ENCODE data around the gene ARMC9.
"Not testable (repeated sequence)": the region's sequence is repeated elsewhere in the genome, so short reads cannot be mapped to it uniquely, and the experiment has no call there.

Gene ARMC9

DNA sequence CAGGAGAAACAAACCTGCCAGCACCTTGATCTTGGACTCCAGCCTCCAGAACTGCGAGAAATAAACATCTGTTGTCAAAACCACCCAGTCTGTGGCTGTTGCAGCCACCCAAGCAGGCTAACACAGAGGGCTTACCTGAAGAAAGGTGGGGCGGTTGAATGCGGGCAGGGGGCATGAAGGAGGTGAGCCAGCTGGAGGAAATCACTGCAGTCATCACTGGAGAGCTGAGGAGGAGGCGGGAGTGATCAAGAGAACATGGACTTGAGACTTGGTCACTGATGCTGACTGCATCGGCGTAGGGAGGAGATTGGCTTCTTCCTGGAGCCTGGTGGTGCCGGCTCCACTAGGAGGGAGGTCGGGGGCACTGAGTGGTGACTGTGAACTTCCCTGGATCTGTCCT, 14.6 kb upstream of the ARMC9 start:
- DNase-seq (ENCODE audit: low read depth in 3 of 3) = no peak

DNA sequence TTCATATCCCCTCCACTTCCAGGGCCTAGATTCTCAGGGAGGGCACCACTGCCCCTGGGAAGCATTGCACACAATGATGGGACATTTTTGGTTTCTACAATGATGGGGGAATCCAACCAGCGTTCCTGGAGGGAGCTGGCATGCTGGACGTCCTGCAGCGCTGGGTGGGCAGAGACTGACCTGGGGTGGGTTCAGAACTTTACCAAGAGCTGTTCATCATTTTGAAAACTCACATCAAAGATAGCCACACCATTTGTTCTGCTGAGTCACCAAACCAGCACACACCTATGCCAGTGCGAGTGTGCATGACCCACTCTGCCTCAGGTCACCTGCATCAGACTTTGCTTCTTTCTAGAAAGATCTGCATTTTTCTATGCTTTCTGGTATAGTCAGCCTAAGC, 14.1 kb upstream of the ARMC9 start:
- DNase-seq (ENCODE audit: low read depth in 3 of 3) = no peak

DNA sequence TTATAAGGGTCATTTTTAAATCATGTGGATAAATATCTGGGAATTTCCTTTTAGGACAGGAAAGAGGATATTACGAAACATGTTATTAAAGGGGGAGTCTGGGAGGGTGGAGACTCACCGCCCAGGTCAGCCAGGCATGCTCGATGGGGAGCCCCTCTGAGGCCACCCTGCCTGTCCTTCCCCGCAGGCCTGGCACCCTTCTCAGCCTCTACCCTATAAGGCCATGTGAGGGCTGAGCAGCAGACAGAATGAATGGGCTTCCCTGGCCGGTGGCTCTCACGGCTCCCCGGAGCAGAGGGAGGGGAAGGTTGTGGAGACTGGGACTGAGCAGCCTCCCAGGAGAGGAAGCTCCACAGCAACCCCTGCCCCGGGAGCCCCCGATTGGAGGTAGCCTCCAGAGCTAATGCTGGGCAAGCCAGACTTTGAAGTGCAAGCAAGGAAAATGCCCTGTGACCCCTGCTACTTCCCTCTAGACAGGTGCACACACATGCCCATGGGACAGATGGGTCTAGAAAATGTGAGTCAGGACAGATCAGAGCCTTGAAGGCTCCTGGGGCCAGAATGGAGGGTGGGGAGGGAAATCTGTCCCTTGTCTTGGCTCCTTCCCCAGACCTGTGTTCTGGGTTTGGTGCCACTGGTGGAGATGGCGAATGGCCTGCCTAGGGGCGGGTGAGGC, 13.2 kb upstream of the ARMC9 start:
- no peak for DNase-seq (ENCODE audit: low read depth in 3 of 3)

DNA sequence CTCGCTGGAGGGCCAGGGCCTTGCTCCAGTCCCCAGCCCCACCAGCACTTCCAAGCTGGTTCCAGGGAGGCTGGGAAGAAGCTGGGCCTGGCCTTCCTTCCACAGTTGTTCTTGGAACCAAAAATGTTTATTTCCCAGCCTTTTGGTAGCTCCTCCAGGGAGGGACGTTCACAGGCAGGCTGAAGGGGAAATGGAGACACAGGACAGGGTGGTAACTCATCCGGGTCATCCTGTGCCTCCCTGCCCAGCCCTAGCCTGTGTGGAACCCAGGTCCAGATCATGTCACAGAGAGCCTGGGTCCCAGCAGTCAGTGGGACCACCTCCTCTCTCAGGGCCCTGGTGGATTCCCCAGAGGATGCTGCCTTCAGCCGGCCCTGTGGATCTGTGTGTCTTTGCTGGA, 12.5 kb upstream of the ARMC9 start:
- no peak for DNase-seq (ENCODE audit: low read depth in 3 of 3)

DNA sequence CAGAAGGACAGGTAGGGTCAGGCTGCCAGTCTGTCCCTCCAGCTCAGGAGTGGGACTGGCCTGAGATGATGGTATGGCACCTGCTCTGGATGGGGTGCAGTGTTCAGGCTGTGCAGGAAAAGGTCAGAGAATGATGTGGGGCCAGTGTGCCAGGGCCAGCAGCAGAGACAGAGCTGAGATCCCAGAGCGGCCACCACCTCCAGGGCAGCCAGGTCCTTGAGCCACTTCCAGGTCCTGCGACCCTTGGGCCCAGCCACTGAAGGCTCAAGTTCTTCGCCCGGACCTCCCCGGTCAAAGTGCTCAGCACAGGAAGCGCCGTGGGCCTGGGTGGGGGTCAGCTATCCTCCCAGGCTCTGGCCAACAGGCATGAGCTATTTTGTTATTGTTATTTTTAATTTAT, 12.1 kb upstream of the ARMC9 start:
- DNase-seq (ENCODE audit: low read depth in 3 of 3) = no peak

DNA sequence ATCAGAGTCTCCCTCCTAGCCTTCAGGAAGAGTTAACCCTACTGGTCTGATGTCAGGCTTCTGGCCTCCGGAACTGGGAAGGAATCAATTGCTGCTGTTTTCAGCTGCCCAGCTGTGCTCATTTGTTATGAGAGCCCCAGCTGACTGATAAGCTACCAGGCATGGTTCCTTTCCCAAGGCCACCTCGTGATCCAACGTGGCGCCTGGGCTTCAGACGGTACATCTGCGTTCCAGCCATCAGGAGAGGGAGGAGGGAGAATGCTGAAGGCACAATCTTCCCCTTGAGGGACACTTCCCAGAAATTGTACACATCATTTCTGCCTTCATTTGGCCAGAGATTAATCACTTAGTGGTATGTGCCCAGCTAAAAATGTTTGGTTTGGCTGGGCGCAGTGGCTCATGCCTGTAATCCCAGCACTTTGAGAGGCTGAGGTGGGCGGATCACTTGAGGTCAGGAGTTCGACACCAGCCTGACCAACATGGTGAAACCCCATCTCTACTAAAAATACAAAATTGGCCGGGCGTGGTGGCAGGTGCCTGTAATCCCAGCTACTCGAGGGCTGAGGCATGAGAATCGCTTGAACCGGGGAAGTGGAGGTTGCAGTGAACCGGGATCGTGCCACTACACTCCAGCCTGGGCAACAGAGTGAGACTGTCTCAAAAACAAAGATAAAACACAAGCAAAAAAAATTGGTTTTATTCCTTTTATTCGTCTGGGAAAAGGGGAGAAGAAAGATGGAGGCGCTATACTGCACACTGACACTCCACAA, 10.5 kb upstream of the ARMC9 start:
- no peak for DNase-seq (ENCODE audit: low read depth in 3 of 3)

DNA sequence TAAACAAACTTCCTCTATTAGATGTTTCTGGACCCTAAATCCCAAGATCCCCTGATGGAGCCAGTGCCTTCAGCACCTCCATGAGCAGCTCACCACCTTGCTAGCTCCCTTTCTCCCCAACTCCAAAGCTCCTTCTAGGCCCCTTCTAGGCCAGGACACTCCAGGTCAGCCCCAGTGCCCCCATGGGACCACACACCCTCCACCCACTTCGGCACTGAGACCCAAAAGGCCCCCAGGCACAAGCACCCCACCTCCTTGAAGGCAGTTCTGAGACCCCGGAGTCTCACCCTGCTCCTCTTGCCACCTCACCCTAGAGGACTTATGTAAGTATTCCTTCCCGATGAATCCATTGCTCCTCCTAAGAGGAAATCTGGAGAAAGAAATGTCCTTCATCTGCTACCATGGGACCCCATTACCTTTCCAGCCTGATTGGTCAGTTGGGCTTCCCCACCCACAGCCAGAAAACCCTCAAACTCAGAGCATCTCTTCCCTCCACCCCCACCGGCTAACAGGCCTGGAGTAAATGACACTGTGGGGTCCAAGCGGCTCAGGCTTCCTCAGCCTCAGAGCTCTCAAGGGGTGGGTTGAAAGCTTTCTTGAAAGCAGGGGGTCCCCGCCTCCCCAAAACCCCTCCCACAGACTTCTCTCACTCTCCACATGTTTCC, 9.8 kb upstream of the ARMC9 start:
- DNase-seq (ENCODE audit: low read depth in 3 of 3) = no peak

DNA sequence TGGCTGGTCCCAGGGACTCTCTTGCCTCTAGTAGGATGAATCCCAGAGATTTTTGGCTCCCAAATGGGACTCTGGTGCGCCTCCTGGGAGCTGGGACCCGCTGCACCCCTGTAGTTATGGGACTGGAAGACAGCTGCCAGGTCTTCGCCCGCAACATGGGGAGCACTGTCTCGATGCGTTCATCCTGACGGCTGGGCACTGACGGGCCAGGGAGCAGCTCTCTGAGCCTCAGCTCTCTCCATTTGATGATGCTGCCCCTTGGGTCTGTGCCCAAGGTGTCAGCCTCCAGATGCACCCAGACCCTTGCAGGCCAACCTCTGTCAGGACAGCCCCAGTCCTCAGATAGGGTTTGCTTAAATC, 9.3 kb upstream of the ARMC9 start:
- no peak for DNase-seq (ENCODE audit: low read depth in 3 of 3)

DNA sequence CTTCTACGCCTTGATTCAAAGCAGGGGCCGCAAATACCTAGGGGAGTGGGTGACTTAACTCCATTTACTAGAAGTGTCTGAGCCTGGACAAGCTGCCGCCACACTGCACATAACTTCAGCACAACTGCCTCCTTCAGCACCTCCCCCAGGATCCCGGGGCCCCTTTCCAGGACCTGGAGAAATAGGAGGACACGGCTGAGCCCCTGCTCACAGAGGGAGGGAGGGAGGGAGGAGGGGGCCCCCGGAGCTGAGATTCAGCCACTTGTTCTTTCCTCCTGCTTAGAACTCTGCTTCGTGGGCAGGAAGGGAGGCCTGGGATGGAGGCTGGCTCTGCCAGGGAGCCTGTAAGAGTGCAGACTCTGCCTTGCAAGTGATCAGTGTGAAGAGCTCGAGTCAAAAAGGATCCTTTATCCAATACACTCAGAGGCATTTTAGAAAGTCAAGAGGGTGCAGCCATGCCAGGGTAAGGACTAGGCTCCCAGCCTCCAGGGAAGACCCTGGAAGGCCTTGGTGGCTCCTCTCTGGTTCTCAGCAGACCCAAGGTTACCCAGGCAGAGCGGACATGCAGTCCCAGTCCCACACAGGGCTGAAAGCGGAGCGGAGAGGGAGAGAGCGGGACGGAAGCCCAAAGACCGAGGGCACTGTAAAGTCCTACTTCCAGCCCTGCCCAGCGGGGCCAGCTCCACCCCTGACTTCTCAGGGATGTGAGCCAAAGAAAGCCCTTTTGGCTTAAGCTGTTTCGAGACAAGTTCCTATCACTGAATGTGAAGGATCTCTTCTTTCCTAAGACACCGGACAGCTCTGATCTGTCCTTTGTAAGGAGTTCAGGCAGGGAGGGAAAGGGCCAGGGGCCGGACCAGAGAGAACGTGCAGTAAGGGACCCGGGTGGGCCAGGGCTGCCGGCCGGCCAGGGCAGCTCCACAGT, 8.6 kb upstream of the ARMC9 start:
- DNase-seq (ENCODE audit: low read depth in 3 of 3) = no peak

DNA sequence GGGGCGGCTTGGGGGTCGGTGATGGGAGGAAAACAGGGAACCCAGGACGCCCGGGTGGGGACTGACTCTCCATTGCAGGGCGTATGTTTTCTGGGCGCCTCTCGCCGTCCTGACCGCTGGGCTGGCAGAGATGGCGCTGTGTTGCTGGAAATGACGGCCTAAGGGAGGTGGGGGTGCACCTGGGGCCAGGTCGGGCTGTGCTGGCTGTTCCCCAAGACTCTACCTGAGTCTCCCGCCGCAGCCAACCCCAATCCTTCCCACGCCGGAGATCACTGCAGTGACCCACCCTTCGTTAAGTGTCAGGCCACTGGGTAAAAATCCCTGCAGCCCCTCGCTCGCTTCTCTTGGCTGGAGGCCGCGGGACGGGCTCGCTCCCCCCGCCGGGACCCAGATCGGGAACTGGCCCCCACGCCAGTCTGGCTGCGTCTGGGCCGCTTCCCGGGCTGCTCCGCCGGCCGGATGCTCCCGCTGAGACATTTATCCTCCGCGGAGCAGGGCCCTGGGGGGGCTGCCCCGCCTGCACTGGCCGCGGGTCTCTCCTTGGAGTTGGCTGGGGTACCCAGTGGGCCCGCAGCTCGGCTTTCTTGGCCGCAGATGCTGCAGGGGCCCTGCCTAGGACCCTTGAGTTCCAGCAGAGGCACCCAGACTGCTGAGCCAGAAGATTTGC, 7.8 kb upstream of the ARMC9 start:
- DNase-seq (ENCODE audit: low read depth in 3 of 3) = no peak

DNA sequence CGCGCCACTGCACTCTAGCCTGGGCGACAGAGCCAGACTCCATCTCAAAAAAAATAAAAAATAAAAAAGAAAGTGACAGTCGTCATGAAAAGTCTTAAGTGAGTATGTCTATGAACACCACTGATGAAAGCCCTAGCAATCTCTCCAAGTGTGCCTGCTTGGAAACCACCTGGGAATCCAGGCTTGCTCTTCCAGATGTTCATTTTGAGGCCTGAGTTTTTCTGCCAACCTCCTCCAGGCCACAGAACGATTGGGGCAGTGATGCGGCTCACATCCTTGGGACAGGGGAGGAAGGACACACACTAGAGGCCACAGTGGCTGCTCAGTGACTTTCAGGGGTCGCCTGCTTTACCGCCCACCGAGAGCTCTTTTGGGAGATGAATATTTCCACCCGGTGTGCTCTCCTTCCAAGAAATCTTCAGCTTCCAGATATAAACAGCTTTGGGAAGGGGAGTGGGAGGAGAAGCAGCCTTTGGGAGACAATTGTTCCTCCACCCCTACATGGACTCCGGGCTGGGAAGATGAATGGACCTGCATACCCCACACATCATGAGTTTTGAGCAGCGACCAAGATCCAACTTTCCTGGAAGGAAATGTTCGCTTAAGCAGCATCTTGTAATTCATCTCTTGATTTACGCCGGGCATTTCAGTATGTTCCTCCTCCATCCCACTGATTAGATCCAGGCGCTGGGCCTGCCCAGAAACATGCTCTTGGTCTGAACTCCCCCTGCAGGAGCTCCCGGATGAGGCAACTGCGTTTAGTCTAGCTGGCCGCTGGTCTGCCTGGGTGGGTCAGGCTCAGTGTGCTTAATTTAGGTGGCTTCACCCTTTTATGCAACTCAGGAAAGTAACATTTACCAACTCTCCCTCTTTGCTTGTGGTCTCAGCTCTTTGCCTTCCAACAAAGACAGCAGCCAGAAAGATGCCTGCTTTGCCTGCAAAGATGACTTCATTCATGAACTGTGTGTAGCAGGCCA, 6.2 kb upstream of the ARMC9 start:
- no peak for DNase-seq (ENCODE audit: low read depth in 3 of 3)

DNA sequence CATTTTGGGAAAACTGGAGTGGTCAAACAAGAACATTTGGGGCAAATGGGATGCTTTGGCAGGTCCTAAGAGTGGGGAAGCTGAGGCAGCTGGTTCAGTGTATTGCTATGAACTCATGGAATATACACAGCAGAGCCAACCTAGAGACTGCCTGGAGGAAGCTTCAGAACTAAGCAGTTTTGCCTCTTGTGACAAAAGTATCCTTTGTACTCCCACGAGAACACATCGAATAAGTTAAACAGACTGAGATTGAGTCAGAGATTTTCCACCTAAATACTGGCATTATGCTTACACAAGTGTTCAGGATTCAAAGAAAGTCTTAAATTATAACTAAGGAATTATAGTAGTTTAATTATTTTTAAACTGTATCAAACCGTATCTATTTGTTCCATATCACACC, 5.2 kb upstream of the ARMC9 start:
- DNase-seq (ENCODE audit: low read depth in 3 of 3) = no peak

DNA sequence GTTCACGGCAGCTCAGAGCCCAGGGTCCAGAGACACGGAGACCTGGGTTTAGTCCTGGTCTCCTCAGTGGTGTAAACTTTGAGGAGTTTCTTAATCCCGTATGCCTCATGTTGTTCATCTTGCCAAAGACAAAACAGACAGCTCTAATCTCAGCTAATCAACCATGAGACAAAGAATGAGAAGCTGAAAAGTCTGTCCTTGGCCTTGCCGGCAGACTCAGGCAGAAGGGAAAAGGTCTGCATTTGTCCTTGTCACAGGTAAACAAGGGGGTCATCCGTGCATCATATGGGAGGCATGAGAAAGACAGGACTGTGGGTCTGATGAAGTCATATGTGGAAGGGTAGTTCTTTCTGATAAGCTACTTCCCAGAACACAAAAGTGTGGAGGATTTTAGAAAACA, 1.8 kb upstream of the ARMC9 start:
- DNase-seq (ENCODE audit: low read depth in 3 of 3) = no peak

DNA sequence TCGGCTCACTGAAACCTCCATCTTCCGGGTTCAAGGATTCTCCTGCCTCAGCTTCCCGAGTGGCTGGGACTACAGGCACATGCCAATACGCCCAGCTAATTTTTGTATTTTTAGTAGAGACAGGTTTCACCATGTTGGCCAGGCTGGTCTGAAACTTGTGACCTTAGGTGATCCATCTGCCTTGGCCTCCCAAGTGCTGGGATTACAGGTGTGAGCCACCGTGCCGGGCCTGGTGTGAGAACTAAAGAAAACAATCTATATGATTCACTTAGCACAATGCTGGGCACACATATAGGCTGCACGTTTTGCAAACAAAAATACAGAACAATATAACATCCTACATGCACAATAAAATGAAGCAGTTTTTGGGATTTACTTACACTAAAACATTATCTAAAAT, 1.2 kb upstream of the ARMC9 start:
- not testable (repeated sequence) for DNase-seq (ENCODE audit: low read depth in 3 of 3)

DNA sequence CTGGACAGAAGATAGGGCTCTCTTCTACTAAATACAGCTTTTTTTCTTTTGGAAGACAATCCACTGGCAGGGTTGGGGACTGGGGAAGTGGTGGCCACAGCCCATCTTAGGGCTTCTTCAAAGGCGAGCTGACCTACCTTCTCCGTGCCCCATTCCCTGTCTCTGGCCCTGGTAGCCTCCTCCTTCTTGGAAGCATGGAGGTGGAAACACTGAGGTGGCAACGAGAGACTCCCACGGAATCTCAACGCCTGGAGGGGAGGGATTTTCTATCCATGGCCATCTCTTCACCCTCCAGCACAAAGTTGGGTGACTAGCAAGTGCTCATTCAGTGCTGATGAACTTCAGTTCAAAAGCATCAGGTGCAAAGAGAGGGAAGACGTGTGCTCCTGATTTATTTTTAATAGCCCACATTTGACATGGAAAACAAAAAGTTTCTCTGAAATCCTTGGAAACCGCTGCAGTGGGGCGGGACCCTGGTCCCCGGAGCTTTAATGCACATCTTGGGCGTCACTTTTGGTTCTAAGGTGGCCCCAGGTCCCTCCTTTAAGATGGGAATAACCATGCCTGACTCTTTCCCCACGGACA, 633 bp upstream of the ARMC9 start:
- no peak for DNase-seq (ENCODE audit: low read depth in 3 of 3)

DNA sequence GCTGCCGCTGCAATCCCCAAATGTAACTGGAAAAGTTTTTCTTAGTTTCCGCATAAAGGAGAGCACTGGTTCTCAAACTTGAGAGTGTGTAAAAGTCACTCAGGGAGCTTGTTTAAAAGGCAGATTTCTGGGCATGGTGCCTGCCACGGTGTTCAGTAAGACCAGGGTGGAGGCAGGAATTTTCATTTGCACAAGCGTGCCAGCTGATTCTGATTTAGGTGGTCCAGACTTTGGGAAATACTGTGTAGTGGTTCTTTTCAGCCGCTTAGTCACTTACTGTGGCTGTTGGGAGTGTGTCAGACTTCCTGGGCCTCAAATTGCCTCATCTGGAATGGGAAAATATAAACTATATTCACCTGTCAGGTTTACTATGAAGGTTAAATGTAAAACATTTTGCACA, 788 bp downstream of the ARMC9 start:
- DNase-seq (ENCODE audit: low read depth in 3 of 3) = no peak

DNA sequence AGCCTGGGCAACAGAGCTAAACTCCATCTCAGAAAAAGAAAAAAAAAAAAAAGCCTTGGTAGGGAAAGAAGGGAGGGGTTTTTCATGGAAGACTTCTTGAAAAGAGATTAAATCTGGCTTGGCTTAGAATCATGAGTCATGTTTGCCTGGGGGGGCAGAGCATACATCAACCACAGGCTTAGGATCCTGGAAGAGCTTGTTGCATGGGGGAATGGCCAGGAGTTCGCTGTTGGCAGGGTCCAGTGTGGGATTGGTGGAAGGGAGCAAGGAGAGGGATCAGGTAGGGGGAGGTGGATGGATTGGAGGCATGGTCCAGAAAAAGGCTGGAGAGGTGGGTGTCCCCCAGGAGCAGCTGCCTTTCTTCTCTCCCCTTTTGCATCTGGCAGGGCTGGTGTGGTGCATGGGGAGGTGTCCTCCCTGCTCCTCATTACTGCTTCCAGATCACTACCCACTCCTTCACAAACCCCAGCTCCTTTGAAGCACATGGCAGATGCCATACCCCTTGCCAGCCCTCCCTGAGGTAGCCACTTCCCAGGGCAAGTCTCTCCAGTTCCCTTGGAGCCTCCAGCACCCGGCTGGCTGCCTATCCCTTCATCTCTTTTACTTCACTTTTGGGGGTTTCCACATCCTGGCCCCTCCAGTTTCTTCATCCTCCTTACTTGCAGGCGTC, 2.5 kb downstream of the ARMC9 start:
- no peak for DNase-seq (ENCODE audit: low read depth in 3 of 3)

DNA sequence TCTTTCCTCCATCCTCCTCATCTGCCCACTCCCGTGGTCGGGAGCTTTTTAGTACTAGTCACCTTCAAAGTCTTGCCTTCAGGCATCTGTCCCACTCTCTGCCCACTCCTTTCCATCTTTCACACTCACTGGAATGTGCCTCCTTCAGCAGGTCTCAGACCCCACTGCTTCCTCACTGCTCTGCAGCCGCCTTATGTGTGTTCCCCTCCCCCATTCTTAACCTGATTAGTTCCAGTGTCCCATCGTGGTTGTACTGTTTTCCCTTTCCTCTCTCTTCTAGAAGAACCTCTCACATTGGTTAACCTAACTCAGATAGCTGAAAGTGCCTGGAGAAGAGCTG, 3.0 kb downstream of the ARMC9 start:
- DNase-seq (ENCODE audit: low read depth in 3 of 3) = no peak

DNA sequence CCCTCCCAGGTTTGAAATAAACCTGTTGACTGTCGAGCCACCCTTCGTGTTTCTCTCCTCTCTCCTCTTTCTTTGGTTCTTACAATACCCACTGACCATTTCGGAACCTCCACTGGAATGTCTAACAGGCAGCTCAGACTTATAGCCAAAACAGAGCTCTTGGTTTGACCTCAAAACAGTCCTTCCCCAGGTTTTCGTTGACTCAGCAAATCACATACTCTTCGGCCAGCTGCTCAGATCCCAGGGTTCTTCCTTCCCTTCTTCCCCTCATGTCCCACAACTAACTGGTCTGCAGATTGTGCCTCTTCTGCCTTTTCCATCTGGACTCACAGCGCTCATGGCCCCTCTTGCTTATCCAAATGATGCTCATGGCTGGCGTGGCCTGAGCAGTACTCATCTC, 4.7 kb downstream of the ARMC9 start:
- DNase-seq (ENCODE audit: low read depth in 3 of 3) = no peak

DNA sequence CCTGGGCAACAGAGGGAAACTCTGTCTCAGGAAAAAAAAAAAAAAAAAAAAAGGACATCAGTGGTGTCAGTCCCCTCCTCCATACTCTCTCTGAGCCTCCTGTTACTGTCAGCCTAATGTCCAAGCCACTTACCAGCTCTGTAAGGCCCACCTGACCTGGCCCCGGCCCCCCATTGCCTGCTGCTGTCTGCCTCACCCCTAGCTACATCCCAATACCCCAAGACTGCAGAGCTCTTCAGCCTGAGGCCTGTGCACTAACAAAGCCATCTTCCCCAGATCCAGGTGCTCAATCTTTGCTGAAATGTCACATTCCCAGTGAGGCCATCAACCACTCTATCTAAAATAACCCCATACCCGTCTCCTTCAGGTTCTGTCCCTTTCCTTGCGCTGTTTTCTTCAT, 5.7 kb downstream of the ARMC9 start:
- no peak for DNase-seq (ENCODE audit: low read depth in 3 of 3)

All from stimulated activated CD4-positive, alpha-beta T cell treated with anti-CD3 and anti-CD28 coated beads, TNF-alpha, amount 100 ng/mL, for 4 hours (primary cell).